HG03521 (cell line): Measurements from ENCODE around the gene EMILIN1.
"Not testable (repeated sequence)": the region's sequence is repeated elsewhere in the genome, so short reads cannot be mapped to it uniquely, and the experiment has no call there.

ENCODE experiments used
- ATAC-seq: cut with Tn5 transposase; IDR thresholded peaks from one replicate; pipeline ENCODE4 v1.9.1; 2021; ENCODE audit warnings: mild to moderate bottlenecking, moderate library complexity; ENCODE audit not compliant: unreplicated experiment

Gene EMILIN1

DNA sequence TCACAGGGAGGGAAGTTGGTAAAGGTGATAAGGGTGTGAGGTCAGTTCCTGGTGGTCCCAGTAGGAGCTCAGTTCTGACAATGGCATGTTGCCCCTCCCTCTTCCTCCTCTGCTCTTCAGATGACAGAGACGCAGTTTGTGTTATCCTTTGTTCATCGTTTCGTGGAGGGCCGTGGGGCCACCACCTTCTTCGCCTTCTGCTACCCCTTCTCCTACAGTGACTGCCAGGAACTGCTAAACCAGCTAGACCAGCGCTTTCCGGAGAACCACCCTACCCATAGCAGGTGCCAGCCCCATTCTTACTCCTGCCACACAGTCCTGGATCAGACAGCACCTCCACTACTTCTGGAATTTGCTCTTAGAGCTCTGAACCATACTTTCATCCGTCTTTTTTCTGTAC, 24.6 kb upstream of the EMILIN1 start:
- no peak for ATAC-seq

DNA sequence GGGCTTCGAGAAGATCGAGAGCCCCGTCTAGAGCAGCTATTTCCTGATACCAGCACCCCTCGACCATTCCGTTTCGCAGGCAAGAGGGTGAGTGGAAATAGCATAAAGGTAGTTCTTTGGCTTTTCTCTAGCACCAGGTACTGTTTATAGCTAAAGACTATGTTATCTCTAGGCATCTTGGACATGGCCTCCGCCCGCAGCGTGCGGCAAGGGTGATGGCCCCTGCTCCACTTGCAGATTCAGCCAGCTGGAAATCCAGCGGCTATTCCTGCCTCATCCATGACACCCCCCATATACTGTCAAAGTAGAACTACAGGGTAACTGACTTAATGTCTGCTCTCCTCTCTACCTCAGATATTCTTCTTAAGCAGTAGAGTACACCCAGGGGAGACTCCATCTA, 23.7 kb upstream of the EMILIN1 start:
- no peak for ATAC-seq

DNA sequence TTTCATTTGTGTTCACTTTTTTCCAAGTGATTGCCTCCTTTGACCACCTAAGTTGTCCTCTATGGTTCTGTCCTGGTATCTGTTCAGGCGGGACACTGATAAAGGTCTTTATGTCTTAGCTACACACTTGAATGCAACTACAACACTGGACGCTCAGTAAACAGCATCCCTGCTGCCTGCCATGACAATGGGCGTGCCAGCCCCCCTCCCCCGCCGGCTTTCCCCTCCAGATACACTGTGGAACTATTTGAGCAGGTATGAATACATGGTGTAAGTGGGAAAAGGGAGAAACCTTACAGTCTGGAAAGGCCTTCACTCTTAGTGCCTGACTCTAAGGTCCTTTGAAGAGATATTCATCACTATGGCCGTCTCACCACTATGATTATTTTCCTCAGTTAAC, 21.2 kb upstream of the EMILIN1 start:
- ATAC-seq = no peak

DNA sequence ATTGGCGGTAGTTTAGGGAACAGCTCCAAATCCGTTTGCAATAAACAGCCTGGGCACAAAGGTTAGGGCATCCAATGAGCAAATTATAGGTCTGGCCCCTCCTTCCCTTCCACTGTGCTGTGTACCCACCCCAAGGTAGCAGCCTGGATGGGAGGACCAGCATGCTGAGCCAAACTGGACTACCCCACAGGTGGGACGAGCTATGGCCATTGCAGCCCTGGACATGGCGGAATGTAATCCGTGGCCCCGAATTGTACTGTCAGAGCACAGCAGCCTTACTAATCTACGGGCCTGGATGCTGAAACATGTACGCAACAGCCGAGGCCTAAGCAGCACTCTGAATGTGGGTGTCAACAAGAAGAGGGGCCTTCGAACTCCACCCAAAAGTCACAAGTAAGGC, 20.2 kb upstream of the EMILIN1 start:
- ATAC-seq = no peak

DNA sequence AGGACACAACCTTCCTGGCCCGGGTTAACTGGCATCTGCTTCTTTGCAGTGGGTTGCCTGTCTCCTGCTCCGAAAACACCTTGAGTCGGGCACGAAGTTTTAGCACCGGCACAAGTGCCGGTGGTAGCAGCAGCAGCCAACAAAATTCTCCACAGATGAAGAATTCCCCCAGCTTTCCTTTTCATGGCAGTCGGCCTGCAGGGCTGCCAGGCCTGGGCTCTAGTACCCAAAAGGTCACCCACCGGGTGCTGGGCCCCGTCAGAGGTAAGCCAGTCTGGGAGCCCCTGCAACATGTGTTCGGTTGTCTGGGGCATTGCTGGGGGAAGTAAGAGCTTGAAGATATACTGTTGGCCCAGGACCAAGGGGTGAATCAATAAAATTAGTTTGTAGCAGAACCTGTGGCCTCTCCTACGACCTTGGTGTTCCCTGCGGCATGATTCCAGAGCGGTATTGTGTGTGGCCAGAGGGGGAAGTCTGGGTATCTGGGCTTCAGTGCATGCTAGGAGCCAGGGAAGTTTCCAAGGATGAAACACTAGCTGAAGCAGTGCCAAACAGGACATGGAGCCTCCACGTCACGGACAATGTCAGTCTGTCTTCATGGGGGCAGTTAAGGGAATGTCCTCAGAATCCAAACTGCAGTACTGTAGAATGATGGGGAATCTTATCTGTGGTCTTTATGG, 19.1 kb upstream of the EMILIN1 start:
- ATAC-seq = no peak

DNA sequence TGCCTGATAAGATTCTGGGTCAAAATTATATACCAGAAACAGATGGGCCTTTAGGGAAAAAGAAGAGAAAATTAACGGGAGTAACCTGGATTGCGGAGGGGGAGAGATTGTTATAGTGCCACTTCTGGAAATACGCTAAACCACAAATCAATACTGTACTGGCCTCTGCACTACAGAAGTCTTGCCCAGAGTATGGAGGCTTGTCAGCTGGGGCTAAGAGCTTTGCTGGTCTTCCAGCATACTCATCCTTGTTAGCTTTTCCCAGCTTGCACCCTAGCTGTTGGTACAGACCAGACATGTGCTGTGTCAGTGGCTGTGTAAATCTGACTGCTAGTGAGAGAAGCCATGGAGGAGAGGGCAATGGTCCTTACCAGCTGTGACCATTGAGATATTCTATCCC, 18.1 kb upstream of the EMILIN1 start:
- ATAC-seq = no peak

DNA sequence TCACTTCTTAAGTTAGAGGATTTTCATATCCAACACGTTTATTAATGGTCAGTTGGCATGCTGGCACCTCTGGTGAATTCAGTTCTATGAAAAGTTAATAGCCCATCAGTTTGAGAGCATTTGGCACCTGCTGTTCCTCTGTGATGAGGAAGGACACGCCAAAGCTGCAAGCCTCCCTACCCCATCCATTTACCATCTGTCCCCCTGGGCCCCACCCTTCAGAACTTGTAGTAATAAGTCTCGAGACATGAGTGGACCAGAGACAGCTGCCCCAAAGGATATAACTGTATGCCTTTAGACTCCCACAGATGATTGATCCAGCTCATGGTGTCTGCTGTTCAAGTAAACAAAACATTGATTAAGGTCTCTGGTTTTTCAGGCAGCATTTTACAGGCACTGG, 13.3 kb upstream of the EMILIN1 start:
- no peak for ATAC-seq

DNA sequence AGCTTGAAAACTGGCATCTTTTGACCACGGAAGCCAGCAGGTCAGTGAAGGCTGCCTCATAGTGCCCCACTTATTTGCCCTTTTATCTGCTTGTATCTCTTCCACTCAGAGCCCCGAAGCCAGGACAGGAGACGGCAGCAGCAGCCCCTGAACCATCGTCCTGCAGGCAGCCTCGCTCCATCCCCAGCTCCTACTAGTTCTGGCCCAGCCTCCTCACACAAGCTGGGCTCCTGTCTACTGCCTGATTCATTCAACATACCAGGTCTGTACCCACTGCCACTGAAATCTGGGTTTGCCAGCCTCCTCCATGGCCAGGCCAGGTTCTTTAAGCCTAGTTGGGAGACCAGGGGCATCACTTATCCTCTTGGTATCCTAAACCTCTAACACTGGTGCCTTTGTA, 11.0 kb upstream of the EMILIN1 start:
- no peak for ATAC-seq

DNA sequence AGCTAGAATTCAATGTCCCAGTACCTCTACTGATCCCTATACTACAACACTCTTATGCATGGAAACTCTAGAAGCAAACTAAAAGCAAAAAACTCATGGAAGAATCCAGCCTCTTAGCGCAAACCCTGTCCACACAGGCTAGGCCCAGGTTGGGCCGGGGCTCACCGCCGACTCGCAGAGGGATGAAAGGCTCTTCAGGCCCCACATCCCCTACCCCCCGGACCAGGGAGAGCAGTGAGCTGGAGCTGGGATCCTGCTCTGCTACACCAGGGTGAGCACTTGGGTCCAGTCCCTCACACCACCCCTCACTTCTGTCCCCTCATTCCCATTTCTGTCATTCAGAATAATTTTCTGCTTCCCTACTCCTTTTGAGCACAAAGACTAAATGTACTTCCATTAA, 9.0 kb upstream of the EMILIN1 start:
- no peak for ATAC-seq

DNA sequence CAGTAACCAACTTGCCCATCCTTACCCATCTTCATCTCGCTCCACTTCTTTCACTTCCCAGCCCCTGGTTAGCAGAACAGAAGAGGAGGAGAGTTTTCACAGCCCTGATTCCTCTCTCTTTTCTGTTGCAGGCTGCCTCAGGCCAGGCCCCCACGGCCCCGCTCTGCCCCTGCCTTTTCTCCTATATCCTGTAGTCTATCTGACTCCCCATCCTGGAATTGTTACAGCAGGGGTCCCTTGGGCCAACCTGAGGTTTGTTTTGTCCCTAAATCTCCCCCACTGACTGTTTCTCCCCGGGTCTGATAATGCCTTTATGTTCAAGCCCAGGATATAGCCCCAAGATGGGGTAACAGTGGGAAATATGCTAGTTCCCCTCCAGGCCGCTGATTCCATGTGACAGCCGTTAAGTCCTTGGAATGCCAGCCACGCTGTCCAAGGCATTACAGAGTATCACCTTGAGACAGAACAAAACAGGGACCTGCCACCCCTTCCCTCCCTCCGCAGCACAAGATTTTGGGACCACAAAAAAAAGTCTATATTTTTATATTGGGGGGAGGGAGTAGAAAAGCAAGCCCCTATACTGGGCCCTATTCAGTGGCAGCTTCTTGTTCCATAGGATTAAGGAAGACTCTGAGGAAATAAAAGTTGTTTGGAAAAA, 8.3 kb upstream of the EMILIN1 start:
- no peak for ATAC-seq

DNA sequence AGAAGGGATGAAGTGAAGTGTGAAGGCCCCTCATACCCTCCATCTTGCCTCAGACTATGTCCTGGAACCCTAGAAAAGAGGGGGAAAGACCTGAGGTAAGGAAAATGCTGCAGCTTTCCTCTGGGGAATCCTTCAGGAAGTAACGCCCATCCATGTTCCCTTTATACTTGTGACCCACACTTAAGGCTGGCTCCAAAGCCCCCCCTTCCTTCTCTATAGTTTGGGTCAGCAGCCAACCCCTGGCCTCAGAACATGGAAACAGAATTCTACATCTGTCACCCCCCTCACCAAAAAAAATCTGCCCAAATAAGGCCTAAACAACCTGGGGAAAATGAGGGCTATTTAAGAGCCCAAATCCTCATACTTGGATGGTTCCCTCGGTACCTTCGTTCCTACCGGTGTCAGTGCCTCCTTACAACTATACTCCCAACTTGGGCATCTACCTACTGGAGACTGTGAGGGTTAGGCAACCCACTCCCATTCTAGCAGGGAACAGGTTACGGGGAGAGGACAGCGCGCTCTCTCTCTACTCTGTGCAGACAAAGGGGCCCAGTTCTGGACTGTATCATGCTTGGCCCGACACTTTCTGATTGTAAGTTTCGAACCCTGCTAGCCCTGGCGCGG, 7.7 kb upstream of the EMILIN1 start:
- no peak for ATAC-seq

DNA sequence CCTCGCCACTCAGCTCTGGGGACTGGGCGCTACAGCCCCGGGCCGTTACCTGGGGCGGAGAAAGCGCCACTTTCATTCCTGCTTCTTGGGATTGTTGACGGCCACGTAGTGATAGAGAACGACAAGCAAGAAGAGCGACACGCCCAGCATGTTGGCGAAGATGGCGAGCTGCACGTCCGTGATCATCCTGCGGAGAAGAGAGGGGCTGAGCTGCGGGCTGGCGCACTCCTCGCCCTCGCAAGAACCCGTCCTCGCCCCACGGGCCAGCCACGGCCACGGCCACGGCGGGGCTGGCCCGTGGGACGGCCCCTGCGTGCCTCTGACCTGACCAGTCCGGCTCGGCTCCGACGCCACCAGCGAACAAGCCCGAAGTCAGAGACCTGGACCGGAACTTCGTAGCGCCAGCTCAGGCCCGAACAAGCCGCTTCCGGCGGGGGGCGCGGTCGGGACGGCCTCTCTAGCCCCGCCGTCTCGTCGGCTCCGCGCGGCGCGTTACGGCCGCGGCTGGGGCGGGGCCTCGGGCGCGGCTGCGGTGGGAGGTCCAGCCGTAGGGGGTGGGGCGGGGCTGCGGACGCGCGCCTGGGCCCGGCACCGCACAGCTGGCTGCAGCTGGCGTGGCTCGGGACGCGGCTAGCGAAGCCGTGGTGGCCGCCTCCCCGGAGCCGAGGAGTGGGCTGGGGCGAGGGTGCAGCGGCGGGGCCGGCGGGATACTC, 7.0 kb upstream of the EMILIN1 start, which contains the start of gene OST4:
Gene OST4, minus strand, starts transcription at position 378 of the 713 bp plus-strand sequence.
- peak; percentile 88 for ATAC-seq

DNA sequence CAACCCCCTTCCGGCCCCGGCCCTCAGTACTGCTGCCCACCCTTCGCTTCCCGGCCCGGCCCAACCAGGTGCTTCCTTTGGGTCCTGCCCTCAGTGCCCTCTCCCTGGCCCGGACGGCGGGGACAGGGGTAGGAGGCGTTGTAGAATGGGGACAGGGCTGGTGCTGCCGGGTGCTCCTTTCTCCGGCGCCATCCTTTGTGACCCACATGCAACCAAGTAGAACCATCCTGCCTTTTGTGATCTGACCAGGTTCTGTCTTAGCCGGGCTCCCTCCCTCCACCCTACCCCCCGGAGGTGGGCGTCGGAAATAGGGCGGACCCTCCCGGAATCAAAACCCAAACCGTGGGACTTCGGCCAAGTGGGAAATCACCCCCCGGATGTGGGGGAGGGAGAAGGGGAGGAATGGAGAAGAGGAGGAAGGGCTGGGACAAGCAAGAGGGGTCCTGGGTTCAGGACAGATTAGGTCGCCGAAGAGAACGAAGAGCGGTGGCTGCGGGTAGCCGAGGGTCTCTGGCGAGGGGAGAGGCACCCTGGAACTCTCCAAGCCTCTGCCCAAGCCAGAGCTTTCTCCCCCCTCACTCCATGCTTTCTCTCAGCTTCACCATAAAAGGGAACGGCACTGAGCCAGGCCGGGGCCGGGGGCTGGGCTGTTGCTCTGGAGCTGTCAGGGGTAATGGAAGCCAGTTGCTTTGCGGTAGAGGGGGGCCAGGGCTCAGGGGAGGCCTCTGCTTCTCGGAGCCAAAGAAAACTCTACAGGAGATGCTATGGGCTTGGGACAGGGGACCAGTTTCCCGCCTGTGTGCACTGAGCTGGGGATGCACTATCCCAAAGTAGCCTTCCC, 6.2 kb upstream of the EMILIN1 start:
- ATAC-seq = peak; percentile 0

DNA sequence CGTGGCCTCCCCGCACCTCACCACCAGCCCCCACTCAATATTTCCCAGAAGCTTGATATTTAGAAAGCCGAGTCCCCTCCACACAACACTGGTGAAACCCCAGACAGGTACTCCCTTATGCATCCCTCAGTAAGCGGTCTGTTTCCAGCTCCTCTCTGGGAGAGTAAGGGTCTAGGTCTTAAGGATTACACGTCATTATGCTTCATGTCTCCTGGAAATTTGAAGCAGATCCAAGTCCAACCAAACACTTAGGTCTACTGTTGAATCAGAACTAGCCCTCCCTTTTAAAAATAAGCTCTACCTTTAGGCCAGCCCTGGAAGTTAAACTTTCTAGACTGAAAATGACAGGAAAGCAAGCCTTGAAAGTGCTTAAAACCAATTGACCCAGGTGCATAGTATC, 5.5 kb upstream of the EMILIN1 start:
- ATAC-seq = no peak

DNA sequence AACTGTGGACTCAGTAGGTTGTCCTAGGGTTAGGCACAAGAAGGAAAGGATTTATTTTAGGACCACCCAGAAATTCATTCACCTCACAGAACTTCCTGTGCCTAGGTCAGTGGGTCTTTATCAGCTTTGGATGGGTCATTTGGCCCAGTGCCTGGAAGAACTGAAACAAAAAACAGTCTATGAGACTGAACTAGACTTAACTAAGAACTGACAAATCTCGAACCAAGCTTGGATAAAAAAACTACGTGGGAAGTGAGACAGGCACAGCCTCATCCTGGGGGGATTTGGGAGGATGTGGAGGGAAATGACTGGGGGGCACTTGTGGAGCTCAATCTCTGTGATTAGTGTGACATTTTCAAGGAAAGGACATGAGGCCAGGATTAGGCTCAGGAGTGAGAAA, 4.6 kb upstream of the EMILIN1 start:
- no peak for ATAC-seq

DNA sequence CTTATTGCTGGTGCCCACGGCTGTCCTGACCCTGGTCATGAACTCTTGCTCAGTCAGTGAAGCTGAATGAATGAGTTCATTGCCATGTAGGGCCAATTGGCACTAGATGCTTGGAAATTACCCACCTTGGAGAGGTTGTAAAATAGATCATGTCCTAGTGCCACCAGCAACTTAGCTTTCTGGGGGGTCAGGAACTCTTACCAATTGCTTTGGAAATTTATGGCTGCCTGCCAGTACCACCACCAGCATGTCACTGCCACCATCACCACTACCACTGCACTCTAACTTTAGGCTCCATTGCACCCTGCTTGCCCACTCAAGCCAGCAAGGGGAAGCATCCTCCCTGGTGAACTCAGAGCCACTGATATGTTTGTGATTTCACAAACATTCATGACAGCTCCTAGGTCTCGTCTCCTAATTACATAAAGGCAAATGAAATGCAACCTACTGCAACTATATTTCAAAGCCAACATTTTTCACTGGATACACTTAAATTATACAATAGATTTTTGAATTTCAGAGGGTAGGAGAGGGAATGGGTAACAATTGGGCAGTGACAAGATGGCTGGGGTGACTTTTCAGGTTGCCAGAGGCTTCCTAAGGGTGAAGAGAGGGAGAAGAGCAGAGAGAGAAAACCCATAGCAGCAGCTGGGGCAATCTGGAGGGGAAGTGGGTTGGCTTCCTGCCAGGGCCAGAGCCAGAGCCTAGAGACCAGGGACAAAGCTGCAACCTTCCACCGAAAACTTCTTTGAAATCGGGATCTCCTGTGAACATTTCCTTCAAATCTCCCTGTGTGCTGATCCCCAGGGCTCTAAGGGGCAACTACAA, 3.5 kb upstream of the EMILIN1 start:
- ATAC-seq = no peak

DNA sequence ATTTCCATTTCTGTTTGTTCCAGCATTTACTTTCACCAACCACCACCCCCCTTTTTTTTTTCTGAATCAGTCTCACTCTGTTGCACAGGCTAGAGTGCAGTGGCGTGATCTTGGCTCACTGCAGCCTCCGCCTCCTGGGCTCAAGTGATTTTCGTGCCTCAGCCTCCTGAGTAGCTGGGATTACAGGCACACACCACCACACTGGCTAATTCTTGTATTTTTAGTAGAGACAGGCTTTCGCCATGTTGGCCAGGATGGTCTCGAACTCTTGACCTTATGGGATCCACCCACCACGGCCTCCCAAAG, 2.9 kb upstream of the EMILIN1 start:
- ATAC-seq = not testable (repeated sequence)

DNA sequence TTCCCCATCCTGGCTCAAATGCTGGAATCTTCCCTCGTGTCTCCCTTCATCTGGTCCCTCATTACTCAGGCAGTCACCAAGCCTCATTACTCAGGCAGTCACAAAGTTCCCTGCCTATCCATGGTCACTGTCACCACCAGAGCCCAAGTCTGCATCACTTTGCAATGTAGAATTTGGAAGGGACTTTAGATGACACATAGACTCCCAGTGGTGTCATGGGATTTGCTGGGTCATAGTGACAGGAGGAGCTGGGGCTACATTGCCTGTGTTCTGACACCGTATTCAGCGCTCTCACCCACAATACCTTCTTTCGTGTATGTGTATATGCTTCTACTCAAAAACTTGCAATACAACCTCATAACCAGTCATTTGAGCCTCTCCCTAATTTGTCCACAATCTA, 2.1 kb upstream of the EMILIN1 start:
- no peak for ATAC-seq

DNA sequence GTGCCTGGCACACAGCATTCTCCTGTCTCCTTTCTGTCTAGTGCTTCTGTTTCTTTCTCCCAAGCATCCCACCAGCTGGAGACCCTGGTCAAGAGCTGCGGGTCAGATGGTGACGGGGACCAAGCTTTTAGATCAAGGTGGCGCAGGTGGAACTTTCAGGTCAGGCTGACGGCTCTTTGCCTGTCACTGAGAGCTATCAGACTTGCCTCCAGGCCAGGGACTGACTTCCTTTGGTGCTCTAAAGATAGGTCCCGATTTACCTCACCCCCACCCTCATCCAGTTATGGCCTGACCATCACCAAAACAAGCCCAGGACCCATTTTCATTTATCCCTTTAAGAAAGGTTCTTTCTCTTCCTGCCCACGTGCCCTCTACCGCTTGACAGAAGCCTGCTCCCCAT, 1.2 kb upstream of the EMILIN1 start:
- no peak for ATAC-seq
